Effector memory CD4-positive, alpha-beta T cell (primary cell): Measurements from ENCODE around the gene RIC8A.

Experiments
- DNase-seq, 3 donors: peaks; one replicate each; pipeline ENCODE4 v3.0.0-alpha.2; 2020
- H3K27ac ChIP-seq: 2 replicates; pipeline ENCODE4 v1.7.0; 2013; ENCODE audit warnings: mild to moderate bottlenecking, low read length, moderate library complexity; ENCODE audit not compliant: insufficient read depth, poor library complexity, severe bottlenecking
- H3K27me3 ChIP-seq: replicated peaks from 2 replicates; pipeline ENCODE4 v1.7.0; 2013; ENCODE audit warnings: mild to moderate bottlenecking, low read length; ENCODE audit not compliant: insufficient read depth, control insufficient read depth, poor library complexity, severe bottlenecking
- H3K36me3 ChIP-seq: 2 replicates; pipeline ENCODE4 v1.7.0; 2013; ENCODE audit warnings: mild to moderate bottlenecking, low read length, moderate library complexity; ENCODE audit not compliant: control insufficient read depth, insufficient read depth
- H3K4me1 ChIP-seq: 2 replicates; pipeline ENCODE4 v1.7.0; 2013; ENCODE audit warnings: low read length, mild to moderate bottlenecking; ENCODE audit not compliant: control insufficient read depth, insufficient read depth, poor library complexity, severe bottlenecking
- H3K4me3 ChIP-seq: 2 replicates; pipeline ENCODE4 v1.7.0; 2013; ENCODE audit warnings: low read length, low read depth, mild to moderate bottlenecking; ENCODE audit not compliant: insufficient read depth, poor library complexity, severe bottlenecking
- H3K9me3 ChIP-seq: 2 replicates; pipeline ENCODE4 v1.7.0; 2013; ENCODE audit warnings: mild to moderate bottlenecking, low read length, moderate library complexity; ENCODE audit not compliant: control insufficient read depth

RIC8A gene

GRCh38 chr11:204587-205109, 2.9 kb upstream of the RIC8A start:
- peaks cover 29% of the 10 kb centered on the region for H3K36me3 ChIP-seq
- no peaks in the 10 kb centered on the region for H3K9me3 ChIP-seq
- no peaks in the 10 kb centered on the region for H3K27me3 ChIP-seq
- no peak overlapping the region for H3K27ac ChIP-seq
- peaks cover 33% of the 10 kb centered on the region for H3K4me1 ChIP-seq
- DNase-seq: no peak
- no peak overlapping the region for H3K4me3 ChIP-seq

DNA sequence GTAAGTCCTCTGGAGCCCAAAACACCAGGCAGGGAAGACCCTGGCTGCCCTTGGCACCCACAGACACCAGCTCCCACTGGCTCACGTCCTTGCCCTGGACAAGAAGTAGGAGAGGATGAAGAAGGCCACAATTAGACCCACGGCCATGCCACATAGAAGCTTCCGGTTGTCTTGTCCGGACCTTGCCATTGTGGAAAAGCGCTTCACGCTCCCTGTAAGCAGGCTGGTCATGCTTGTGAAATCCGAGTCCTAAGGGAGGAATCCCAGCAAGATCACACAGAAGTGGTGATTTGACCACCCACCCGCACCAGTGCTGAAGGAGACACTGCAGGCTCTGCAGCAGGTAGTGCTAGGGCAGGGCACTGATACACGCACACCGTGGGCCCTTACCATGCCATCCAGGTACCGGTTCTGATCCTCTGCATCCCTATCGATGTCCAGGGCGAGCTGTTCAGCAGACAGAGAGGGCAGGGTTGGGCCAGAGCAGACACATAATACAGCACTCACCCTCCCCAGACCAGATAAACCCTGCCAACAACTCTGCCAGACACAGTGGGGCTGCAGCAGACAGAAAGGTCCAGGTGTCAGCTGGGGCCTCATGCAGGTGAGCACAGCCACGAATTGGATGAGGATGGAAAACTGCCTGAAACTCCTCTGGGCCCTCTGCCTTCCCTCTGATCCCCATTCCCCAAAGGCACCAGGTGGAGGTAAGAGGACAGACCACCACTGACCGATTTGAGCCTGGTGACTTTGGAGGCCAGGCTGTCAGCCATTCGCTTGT, 2.1 kb upstream of the RIC8A start:
- H3K4me3 ChIP-seq: peak overlapping the region; percentile 78

GRCh38 chr11:206002-206384, 1.5 kb upstream of the RIC8A start:
- Histone ChIP-seq H3K4me3 (peak overlapping the region; percentile 78), H3K27ac (peak overlapping the region; percentile 90), H3K4me1 (peaks cover 41% of the 10 kb centered on the region), H3K9me3 (no peaks in the 10 kb centered on the region), H3K36me3 (peaks cover 42% of the 10 kb centered on the region), H3K27me3 (no peaks in the 10 kb centered on the region)
- DNase-seq: no peak

More for the DNA sequence above, 2.1 kb upstream of the RIC8A start:
- Histone ChIP-seq H3K9me3 (no peaks in the 10 kb centered on the region), H3K36me3 (peaks cover 36% of the 10 kb centered on the region), H3K4me1 (peaks cover 41% of the 10 kb centered on the region), H3K27me3 (no peaks in the 10 kb centered on the region), H3K27ac (no peak overlapping the region)
- no peak for DNase-seq

- Histone ChIP-seq H3K4me1 (peaks cover 40% of the 10 kb centered on the region), H3K36me3 (peaks cover 49% of the 10 kb centered on the region), H3K9me3 (no peaks in the 10 kb centered on the region), H3K27ac (peak overlapping the region; percentile 90), H3K4me3 (peak overlapping the region; percentile 78), H3K27me3 (no peaks in the 10 kb centered on the region)
- no peak for DNase-seq
Measured at GRCh38 chr11:206526-207207, 841 bp upstream of the RIC8A start.

DNA sequence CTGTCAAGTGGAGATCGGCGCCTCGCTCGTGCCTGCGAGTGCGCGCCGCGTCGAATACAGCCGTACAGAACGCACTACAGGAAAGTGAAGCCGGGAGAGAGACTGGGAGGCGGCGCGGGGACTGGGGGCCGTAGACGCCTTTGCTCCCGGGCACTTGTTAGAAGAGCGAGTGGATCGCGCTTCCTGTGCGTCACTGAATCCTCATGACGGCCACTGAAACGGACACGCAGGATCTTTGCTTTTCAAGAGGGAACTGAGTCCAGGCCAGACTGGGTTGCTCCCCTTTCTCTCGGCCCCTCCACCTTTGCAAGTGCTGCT, 314 bp downstream of the RIC8A start:
- Histone ChIP-seq H3K4me3 (peak overlapping the region; percentile 87), H3K36me3 (peaks cover 58% of the 10 kb centered on the region), H3K27ac (peak overlapping the region; percentile 95), H3K9me3 (no peaks in the 10 kb centered on the region), H3K27me3 (no peaks in the 10 kb centered on the region), H3K4me1 (peaks cover 37% of the 10 kb centered on the region)
- no peak for DNase-seq

DNA sequence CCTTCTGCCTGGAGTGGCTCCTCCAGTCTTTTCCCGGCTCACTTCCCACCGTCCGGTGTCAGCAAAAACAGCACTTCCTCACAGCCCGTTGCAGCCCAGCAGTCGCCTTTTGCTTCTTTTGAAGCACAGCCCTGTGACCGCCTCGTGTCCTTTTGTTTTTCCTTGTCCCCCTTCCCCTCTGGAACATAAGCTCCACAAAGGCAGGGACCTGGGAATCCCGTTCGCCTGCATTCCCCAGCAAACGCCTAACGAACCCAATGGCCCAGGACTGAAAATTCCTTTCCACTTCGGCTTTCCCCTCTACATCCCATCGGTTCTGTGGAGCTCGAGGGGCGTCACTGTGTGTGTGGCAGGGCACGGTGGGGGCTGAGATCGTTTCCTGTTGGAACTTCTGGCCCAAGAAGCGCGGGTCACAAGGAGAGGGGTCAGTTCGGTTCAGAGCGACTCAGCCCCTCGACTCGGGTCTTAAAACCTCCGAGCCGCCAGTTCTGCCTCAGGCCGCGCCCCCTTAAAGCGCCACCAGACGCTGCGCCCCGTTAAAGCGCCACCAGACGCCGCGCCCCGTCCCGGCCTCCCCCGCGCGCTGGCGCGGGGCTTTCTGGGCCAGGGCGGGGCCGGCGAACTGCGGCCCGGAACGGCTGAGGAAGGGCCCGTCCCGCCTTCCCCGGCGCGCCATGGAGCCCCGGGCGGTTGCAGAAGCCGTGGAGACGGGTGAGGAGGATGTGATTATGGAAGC, 841 bp downstream of the RIC8A start:
- peaks cover 33% of the 10 kb centered on the region for H3K4me1 ChIP-seq

DNA sequence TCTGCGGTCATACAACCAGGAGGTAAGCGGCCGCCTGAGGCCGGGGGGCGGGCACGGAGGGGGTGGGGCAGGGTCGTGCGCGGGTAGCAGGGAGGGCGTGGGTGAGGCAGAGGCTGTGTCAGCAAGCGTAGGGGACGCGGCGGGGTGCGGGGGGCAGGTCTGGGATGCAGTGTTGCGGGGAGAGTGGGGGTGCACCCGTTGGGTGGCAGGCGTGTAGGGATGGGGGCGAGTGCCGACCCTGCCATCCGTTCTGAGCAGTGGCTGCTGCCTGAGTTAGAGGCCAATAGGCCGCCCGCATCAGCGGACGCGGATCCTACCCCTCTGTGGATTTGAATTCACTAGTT, 1.4 kb downstream of the RIC8A start:
- peaks cover 33% of the 10 kb centered on the region for H3K4me1 ChIP-seq
- H3K27me3 ChIP-seq: no peaks in the 10 kb centered on the region
- H3K9me3 ChIP-seq: no peaks in the 10 kb centered on the region
- H3K27ac ChIP-seq: peak overlapping the region; percentile 95
- H3K36me3 ChIP-seq: peaks cover 58% of the 10 kb centered on the region
- H3K4me3 ChIP-seq: peak overlapping the region; percentile 87
- DNase-seq: no peak

More for the DNA sequence above, 841 bp downstream of the RIC8A start:
- Histone ChIP-seq H3K27ac (peak overlapping the region; percentile 95), H3K4me3 (peak overlapping the region; percentile 87), H3K9me3 (no peaks in the 10 kb centered on the region), H3K27me3 (no peaks in the 10 kb centered on the region), H3K36me3 (peaks cover 58% of the 10 kb centered on the region)
- DNase-seq: peak; percentile 71 to 74 (median 73)

DNA sequence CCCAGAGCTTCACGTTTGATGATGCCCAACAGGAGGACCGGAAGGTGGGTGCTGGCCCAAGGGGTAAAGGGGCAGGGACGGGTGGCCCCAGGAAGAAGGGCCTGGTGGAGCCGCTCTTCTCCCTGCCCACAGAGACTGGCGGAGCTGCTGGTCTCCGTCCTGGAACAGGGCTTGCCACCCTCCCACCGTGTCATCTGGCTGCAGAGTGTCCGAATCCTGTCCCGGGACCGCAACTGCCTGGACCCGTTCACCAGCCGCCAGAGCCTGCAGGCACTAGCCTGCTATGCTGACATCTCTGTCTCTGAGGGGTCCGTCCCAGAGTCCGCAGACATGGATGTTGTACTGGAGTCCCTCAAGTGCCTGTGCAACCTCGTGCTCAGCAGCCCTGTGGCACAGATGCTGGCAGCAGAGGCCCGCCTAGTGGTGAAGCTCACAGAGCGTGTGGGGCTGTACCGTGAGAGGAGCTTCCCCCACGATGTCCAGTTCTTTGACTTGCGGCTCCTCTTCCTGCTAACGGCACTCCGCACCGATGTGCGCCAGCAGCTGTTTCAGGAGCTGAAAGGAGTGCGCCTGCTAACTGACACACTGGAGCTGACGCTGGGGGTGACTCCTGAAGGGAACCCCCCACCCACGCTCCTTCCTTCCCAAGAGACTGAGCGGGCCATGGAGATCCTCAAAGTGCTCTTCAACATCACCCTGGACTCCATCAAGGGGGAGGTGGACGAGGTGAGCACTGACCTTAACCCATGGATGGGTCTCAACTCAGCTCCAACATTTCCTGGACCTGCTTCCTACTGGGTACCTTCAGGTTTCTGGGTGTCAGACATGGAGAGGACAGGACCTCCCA, 2.0 kb downstream of the RIC8A start:
- no peaks in the 10 kb centered on the region for H3K27me3 ChIP-seq
- H3K4me1 ChIP-seq: peaks cover 33% of the 10 kb centered on the region
- peak overlapping the region; percentile 95 for H3K27ac ChIP-seq
- H3K9me3 ChIP-seq: no peaks in the 10 kb centered on the region
- peak overlapping the region; percentile 87 for H3K4me3 ChIP-seq
- H3K36me3 ChIP-seq: peaks cover 59% of the 10 kb centered on the region
- no peak for DNase-seq

- Histone ChIP-seq H3K4me1 (peaks cover 30% of the 10 kb centered on the region), H3K9me3 (no peaks in the 10 kb centered on the region), H3K36me3 (peaks cover 60% of the 10 kb centered on the region), H3K4me3 (no peak overlapping the region), H3K27ac (peak overlapping the region; percentile 95), H3K27me3 (no peaks in the 10 kb centered on the region)
- DNase-seq: no peak
Measured at GRCh38 chr11:210122-210802, 2.8 kb downstream of the RIC8A start.
